Activated effector memory CD4-positive, alpha-beta T cell treated with Interleukin-2 at 50 U/mL for 16 hours (primary cell): ENCODE results near the gene ZNF316.
"Not testable (repeated sequence)": the region's sequence is repeated elsewhere in the genome, so short reads cannot be mapped to it uniquely, and the experiment has no call there.

ENCODE experiments used
- DNase-seq: peaks from one replicate; pipeline ENCODE4 v3.0.0-alpha.2; 2020

The ZNF316 gene

DNA sequence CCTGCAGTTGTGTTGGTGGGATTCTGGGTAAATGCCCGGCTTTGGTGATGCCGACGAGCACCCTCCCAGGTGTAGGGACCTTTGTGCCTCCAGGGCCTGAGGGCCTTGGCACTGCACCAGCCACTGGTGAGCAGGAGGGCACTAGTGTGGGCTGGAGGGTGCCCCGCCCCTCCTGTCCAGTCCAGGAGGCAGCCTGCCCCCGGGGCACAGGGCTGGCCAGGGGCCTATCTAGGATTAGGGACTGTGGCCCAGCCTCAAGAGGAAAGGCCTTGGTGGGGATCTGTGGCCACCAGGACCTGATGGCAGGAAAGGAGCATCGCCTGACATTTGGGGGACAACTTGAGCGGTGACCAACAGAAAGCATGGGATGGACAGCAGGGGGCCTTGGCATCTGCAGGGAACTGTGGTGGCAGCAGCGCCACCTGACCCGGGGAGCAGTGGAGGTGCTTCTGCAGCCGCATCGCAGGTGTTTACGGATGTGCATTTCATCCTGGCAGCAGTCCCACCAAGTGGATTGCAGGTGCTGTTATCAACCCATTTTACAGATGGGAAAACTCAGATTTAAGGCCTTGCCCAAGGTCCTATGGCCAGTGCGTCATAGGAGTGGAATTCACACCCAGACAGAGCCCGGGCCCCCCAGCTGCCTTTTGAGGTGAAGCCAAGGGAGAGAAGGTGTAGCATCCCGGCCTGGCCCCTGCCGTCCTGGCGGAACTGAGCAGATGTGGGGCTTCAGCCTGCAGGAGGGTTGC lies 11.1 kb downstream of the ZNF316 start:
- no peak for DNase-seq

DNA sequence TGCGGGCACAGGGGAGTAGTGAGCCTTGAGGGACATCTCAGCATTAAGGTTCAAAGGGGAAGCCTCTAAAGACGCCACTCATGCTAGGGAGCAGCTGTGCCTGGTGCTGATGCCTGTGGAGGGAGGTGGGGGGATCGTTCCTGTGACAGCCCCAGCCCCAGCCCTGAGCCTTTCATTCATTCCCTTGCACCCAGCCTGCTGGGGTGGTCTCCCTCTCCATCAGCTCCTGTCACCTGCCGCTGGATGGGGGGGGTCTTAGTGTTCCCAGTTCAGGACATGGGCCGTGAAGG lies 11.6 kb downstream of the ZNF316 start:
- no peak for DNase-seq

- no peak for DNase-seq
Measured at GRCh38 chr7:6649241-6649961, 12.3 kb downstream of the ZNF316 start.

DNA sequence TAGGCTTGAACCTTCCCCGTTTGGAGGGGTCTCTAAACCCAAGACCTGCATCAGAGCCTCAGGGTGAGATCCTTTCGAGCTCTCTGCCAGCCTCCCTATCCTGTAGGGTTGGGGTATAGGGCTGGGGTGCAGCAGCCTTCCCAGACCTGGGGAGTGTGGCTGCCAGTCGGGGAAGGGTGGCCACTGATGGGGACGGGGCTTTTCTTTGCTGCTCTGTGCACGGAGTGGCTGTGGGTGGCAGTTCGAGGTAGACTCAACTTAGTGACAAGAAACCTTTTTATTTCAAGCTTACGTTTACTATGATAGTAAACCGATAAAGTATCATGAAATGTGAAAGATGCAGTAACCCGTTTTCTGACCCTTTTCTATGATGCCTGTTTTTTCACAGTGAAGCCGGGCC lies 13.0 kb downstream of the ZNF316 start:
- no peak for DNase-seq

- DNase-seq, result no peak
Measured at GRCh38 chr7:6650521-6651011, 13.4 kb downstream of the ZNF316 start.

- no peak for DNase-seq
Measured at GRCh38 chr7:6651851-6652445, 14.8 kb downstream of the ZNF316 start.

GRCh38 chr7:6652446-6653011 lies 15.4 kb downstream of the ZNF316 start:
- no peak for DNase-seq

DNA sequence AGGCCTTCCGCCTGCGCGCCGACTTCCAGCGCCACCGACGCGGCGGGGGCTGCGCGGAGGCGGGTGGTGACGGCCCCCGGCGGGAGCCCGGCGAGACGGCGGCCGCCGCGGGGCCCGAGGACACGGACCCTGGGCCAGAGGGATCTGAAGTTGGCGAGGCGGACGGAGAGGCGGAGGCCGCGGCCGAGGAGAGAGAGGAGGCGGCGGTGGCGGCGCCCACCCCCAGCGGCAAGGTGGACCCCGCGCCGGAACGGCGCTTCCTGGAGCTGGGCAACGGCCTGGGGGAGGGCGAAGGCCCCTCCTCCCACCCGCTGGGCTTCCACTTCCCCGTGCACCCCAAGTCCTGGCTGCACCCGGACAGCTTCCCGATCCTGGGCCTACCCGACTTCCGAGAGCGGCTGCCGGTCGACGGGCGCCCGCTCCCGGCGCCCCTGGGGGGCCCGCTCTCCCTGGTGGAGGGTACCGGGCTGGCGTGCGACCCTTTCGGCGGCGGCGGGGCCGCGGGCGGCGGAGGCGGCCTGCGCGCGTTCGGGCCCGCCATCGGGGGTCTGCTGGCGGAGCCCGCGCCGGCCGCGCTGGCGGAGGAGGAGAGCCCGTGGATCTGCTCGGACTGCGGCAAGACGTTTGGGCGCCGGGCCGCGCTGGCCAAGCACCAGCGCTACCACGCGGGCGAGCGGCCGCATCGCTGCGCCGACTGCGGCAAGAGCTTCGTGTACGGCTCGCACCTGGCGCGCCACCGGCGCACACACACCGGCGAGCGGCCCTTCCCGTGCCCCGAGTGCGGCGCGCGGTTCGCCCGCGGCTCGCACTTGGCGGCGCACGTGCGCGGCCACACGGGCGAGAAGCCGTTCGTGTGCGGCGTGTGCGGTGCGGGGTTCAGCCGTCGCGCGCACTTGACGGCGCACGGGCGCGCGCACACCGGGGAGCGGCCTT lies 16.2 kb downstream of the ZNF316 start:
- DNase-seq, result no peak

DNA sequence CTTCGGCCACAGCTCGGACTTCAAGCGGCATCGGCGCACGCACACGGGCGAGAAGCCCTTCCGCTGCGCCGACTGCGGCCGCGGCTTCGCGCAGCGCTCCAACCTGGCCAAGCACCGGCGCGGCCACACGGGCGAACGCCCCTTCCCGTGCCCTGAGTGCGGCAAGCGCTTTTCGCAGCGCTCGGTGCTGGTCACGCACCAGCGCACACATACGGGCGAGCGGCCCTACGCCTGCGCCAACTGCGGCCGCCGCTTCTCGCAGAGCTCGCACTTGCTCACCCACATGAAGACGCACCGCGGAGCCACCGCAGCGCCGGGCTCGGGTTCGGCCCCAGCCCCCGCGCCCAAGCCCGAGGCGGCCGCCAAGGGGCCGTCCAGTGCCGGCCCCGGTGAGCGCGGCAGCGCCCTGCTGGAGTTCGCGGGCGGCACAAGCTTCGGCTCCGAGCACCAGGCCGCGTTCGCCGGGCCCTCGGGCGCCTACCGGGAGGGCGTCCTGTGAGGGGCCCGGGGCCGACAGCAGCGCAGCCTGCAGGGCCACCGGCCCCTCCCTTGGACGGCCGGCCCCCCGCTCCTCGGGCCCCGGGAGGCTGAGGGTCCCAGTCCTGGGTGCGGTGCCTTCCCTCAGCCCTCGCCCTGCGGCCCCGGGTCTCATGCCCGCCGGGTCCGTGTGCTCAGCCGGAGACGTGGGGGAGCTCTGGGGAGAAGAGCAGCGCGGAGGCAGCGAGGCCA lies 17.2 kb downstream of the ZNF316 start:
- DNase-seq, result no peak

DNA sequence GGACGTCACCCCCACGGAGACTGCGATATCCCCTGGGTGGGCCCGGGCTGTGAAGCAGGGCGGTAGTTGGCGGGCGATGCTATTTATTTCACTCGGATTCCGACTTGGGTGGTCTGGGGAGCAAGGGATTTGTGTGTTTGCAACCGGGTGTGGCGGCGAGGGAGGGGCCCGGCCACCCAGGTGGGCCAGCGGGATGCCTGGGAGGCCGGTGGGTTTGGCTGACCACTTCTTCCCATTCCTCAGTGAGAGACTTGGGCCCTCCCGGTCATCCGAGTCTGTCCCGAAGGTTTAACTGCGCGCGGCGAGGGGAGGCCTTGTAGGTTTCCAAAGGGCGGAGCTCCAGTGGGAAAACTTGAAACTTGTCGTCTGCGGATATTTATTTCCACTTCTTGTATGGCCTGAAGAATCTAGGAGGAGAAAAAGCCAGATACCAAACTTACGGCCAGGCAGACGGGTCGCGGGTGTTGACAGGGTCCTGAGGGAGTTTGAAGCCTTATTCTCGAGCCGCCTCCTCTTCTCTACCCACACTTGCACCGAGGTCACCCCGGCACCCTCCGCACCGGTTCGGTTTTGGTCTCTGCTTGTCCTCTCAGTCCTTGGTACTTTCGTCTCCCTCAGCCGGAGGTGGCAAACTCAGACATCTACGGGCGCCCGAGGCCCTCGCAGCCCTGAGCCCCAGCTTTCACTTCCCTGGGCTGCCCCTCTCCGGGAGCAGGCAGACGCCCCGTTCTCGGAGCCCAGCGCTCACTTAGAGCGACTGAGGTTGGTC lies 17.9 kb downstream of the ZNF316 start:
- no peak for DNase-seq

GRCh38 chr7:6655636-6656385 lies 18.7 kb downstream of the ZNF316 start:
- DNase-seq, result no peak

DNA sequence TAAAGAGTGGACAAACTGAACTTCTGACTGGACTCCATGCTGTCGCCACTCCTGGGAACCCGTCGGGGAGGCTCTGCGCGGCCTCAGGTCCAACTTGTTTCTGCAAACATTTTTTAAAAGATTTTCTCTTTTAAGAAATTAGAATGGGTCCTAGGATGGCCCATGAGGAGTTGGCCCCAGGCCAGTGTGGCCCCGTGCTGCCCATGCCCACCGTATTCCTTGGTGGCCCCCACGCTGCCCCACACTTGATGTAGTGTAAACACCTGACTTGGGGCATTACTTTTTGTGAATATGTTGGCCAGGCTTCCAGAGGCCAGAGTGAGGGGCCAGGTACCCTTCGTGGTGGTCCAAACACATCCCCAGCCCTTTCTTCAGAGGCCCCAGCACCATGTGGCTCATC lies 19.3 kb downstream of the ZNF316 start:
- no peak for DNase-seq

GRCh38 chr7:6658618-6659345 lies 21.7 kb downstream of the ZNF316 start:
- no peak for DNase-seq

GRCh38 chr7:6670851-6671250 lies 33.7 kb downstream of the ZNF316 start:
- not testable (repeated sequence) for DNase-seq

DNA sequence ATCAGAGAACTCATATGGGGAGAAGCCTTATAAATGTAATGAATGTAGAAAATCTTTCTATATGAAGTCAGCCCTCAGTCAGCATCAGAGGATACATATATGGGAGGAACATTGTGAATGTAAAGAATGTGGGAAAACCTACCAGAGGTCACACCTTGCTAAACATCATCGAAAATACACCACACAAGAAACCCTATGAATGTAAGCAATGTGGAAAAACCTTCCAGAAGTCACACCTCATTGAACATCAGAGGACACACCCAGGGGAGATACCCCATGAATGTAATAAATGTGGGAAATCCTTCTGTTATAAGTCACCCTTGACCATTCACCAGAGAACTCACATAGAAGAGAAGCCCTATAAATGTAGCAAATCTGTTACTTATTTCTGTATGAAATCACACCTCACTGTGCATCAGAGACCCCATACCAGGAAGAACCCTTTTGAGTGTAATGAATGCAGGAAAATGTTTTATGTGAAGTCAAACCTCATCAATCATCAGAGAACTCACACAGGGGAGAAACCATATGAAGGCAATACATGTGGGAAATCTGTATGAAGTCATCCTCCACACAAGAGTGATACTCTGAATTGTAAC lies 38.8 kb downstream of the ZNF316 start:
- DNase-seq, result no peak

- DNase-seq, result no peak
Measured at GRCh38 chr7:6680146-6680545, 43.0 kb downstream of the ZNF316 start.

DNA sequence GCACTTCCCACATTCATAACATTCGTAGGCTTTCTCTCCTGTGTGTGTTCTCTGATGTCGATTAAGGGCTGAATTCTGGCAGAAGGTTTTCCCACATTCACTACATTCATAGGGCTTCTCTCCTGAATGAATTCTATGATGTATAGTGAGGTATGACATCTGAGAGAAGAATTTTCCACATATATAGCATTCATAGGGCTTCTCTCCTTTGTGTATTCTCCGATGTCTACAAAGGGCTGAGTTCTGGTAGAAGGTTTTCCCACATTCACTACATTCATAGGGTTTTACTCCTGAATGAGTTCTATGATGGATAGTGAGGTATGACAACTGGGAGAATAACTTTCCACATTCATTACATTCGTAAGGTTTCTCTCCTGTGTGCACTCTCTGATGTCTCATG lies 54.0 kb downstream of the ZNF316 start:
- no peak for DNase-seq

- no peak for DNase-seq
Measured at GRCh38 chr7:6691609-6692106, 54.5 kb downstream of the ZNF316 start.

GRCh38 chr7:6700793-6701192 lies 63.7 kb downstream of the ZNF316 start:
- no peak for DNase-seq
